Right lobe of liver (tissue), 6 donors: Measurements from ENCODE around the gene INHBE. TPM values are rescaled to one million over a fixed set of nuclear protein-coding genes. Genes with fewer than 3 reads are reported as not detected.
"Not testable (repeated sequence)": the region's sequence is repeated elsewhere in the genome, so short reads cannot be mapped to it uniquely, and the experiment has no call there.

Source experiments
- ATAC-seq, 4 donors: fragments of 200-7000 bp; cut with Tn5 transposase; one replicate each; pipeline ENCODE4 v1.9.1; 2020; ENCODE audit warnings: mild to moderate bottlenecking in 4 of 4, moderate library complexity in 4 of 4
- DNase-seq, 3 donors: peaks; one replicate each; pipeline ENCODE4 v3.0.0-alpha.2; 2020
- H3K27ac ChIP-seq, 3 donors: fragments of 200-600 bp; one replicate each; pipeline ENCODE4 v1.8.0; 2022
- H3K27me3 ChIP-seq, 2 donors: fragments of 200-600 bp; one replicate each; pipeline ENCODE4 v1.8.0; 2022
- H3K36me3 ChIP-seq, 4 donors: fragments of 200-600 bp; sonication (generic) in 1 of 4; one replicate each; pipeline versions ENCODE4 v1.5.1 to v1.8.0; 2017 to 2022; ENCODE audit warnings: control low read depth in 1 of 4
- H3K4me1 ChIP-seq, 4 donors: fragments of 200-600 bp; sonication (generic) in 1 of 4; one replicate each; pipeline versions ENCODE4 v1.5.1 to v1.8.0; 2017 to 2022; ENCODE audit warnings: control low read depth in 1 of 4
- H3K4me3 ChIP-seq, 3 donors: fragments of 200-600 bp; one replicate each; pipeline ENCODE4 v1.8.0; 2022
- H3K9me3 ChIP-seq, 4 donors: fragments of 200-600 bp; sonication (generic) in 1 of 4; one replicate each; pipeline versions ENCODE4 v1.5.1 to v1.8.0; 2017 to 2022; ENCODE audit warnings: control low read depth in 1 of 4
- POLR2A ChIP-seq: fragments of 450-650 bp; IDR thresholded peaks from one replicate; pipeline ENCODE4 v1.6.1; 2017; ENCODE audit warnings: antibody characterized with exemption, mild to moderate bottlenecking
- WGBS: methylation state at CpG from one replicate; pipeline ENCODE4 v1.1.6; 2018; ENCODE audit warnings: low coverage, low lambda C conversion rate; ENCODE audit not compliant: insufficient coverage; ENCODE audit errors: missing lambda C conversion rate; 5-methylcytosine and 5-hydroxymethylcytosine counted together
- intact Hi-C, 2 donors: fragments of 100-400 bp; cut with DNase I; formaldehyde crosslinking; loops; one replicate each; pipeline versions ENCODE4 v1.11.2 to v1.14.1; 2022
- total RNA-seq, 6 experiments: library from RNA; depleted of rRNA in 2 of 6; stranded (reverse); fragments of >200 nt in 2 of 6; fragmentation: NEBNext Ultra II Directional in 3 of 6; extraction: Animal tissue kit (Norgen Biotek cat#: 25700) in 3 of 6; gene quantifications; one replicate each; pipeline versions ENCODE4 v1.1.0 to v1.2.4, GENCODE V29; 2016 to 2023
- TF ChIP-seq, protein P1 (sequence below), 4 donors: fragments of 200-600 bp in 3 of 4; fragments of 450-650 bp in 1 of 4; IDR thresholded peaks; one replicate each; pipeline versions ENCODE4 v1.5.1 to v1.8.0; 2016 to 2022; ENCODE audit warnings: antibody characterized with exemption in 4 of 4, mild to moderate bottlenecking in 2 of 4
- donor health status: DM: no; HTN: yes; CAD: no.
- donor health status: DM: no; HTN: no; CAD: no.
- donor health status: DM: no; HTN: no; CAD: no.
- donor health status: DM: no; HTN: yes; CAD: no.
- donor health status: DM: no; HTN: yes; CAD: no.

Gene INHBE
- total RNA-seq, 6 experiments from 2014 or later: 17.4 to 302 (median 150) TPM

- no peaks in the 10 kb centered on the region for H3K36me3 ChIP-seq
- DNase-seq: no peak
- peak overlapping the region; percentile 69 to 88 (median 86) for H3K27ac ChIP-seq
- ATAC-seq: no peak
- no peaks in the 10 kb centered on the region for H3K9me3 ChIP-seq
- WGBS: 22% methylated on average over 1 of the region's 1 CpG
- peaks cover 0 to 61% (median 5%) of the 10 kb centered on the region in 4 donors for H3K4me1 ChIP-seq
- TF ChIP-seq, protein P1, sequence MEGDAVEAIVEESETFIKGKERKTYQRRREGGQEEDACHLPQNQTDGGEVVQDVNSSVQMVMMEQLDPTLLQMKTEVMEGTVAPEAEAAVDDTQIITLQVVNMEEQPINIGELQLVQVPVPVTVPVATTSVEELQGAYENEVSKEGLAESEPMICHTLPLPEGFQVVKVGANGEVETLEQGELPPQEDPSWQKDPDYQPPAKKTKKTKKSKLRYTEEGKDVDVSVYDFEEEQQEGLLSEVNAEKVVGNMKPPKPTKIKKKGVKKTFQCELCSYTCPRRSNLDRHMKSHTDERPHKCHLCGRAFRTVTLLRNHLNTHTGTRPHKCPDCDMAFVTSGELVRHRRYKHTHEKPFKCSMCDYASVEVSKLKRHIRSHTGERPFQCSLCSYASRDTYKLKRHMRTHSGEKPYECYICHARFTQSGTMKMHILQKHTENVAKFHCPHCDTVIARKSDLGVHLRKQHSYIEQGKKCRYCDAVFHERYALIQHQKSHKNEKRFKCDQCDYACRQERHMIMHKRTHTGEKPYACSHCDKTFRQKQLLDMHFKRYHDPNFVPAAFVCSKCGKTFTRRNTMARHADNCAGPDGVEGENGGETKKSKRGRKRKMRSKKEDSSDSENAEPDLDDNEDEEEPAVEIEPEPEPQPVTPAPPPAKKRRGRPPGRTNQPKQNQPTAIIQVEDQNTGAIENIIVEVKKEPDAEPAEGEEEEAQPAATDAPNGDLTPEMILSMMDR (IDR thresholded peaks at IDR 0.05): no peak
- no peaks in the 10 kb centered on the region for H3K27me3 ChIP-seq
- H3K4me3 ChIP-seq: peak overlapping the region in 2 of 3 donors; percentile 45 to 74
- intact Hi-C loops: no loop called here
These were observed 16.7 kb upstream of the INHBE start for GRCh38 chr12:57438400-57438799.

DNA sequence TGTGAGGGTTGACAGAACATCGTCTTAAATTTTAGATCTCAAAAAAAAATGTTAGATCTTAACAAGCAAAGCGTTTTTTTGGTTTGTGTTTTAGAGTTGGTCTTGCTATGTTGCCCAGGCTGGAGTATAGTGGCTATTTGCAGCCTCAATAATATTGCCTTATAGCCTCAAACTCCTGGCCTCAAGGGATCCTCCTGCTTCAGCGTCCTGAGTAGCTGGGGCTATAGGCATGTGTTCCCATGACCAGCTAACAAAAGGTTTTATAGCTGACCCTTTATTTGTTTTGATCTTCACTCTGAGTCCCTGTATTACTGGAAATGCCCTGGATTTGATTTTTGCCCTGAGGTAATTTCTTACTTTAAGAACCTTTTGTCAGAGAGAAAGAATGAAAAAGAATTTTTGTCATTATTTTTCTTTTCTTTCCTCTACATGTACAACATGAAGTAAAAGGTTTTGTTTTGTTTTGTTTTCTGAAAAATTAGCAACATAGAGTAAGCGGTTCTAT is 15.3 kb upstream of the INHBE start:
- H3K4me3 ChIP-seq: peak overlapping the region in 1 of 3 donors; percentile 74
- intact Hi-C loops: no loop called here
- H3K27me3 ChIP-seq: no peaks in the 10 kb centered on the region
- no peak for DNase-seq
- H3K9me3 ChIP-seq: no peaks in the 10 kb centered on the region
- H3K27ac ChIP-seq: peak overlapping the region; percentile 5 to 86 (median 31)
- H3K4me1 ChIP-seq: peaks cover 0 to 50% (median 6%) of the 10 kb centered on the region in 4 donors
- peak in 1 of 4 donors; percentile 5 for ATAC-seq
- WGBS: 30% methylated on average over 4 of the region's 4 CpGs
- no peak for TF ChIP-seq POLR2A
- no peaks in the 10 kb centered on the region for H3K36me3 ChIP-seq

GRCh38 chr12:57441393-57441792 is 13.7 kb upstream of the INHBE start:
- 100% methylated on average over 1 of the region's 2 CpGs for WGBS
- H3K4me3 ChIP-seq, H3K27me3 ChIP-seq, DNase-seq, H3K36me3 ChIP-seq, H3K9me3 ChIP-seq, ATAC-seq, H3K27ac ChIP-seq, intact Hi-C loops: not testable (repeated sequence)
- H3K4me1 ChIP-seq: peaks cover 0 to 35% (median 6%) of the 10 kb centered on the region in 4 donors

DNA sequence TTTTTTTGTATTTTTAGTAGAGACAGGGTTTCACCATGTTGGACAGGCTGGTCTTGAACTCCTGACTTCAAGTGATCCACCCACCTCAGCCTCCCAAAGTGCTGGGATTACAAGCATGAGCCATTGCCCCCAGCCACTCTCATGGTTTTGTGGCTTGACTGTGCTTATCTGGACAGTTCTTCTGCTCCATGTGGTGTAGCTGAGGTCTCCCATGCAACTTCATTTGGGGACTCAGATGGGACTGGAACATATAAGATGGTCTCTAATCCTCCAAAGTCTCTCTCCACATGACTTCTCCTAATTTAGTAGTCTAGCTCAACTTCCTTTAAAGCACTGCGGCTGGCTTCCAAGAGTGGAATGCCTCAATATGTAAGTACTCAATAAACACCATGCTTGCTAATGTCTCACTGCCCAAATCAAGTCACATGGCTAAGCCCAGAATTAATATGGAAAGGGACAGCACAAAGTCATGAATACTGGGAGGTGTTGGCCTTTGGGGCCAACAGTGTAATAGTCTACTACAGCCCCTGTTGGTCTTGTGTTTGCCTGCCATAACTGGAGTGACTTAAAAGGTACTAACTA is 13.2 kb upstream of the INHBE start:
- TF ChIP-seq, protein P1 (IDR thresholded peaks at IDR 0.05): no peak
- TF ChIP-seq POLR2A: no peak
- Histone ChIP-seq H3K36me3 (no peaks in the 10 kb centered on the region), H3K4me1 (peaks cover 0 to 29% (median 6%) of the 10 kb centered on the region in 4 donors), H3K27me3 (no peaks in the 10 kb centered on the region), H3K27ac (no peak overlapping the region), H3K4me3 (no peak overlapping the region), H3K9me3 (no peaks in the 10 kb centered on the region)
- intact Hi-C loops: no loop called here
- ATAC-seq (no peak), DNase-seq (no peak)
- WGBS: 100% methylated on average over 1 of the region's 1 CpG

DNA sequence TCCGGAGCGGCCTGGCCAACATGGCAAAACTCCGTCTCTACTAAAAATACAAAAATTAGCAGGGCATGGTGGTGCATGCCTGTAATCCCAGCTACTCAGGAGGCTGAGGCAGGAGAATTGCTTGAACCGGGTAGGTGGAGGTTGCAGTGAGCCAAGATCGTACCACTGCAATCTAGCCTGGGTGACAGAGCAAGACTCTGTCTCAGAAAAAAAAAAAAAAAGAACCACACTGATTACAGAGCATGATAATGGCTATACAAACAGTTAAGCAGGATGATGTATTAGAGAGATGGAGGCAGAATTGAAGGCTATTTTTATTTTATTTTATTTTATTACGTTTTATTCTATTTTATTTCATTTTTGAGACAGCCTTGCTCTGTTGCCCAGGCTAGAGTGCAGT is 10.8 kb upstream of the INHBE start:
- H3K27ac ChIP-seq, H3K9me3 ChIP-seq, DNase-seq, intact Hi-C loops, H3K27me3 ChIP-seq, H3K4me3 ChIP-seq, ATAC-seq, H3K36me3 ChIP-seq: not testable (repeated sequence)
- H3K4me1 ChIP-seq: peaks cover 0 to 14% (median 2%) of the 10 kb centered on the region in 4 donors
- WGBS: 24% methylated on average over 3 of the region's 6 CpGs

DNA sequence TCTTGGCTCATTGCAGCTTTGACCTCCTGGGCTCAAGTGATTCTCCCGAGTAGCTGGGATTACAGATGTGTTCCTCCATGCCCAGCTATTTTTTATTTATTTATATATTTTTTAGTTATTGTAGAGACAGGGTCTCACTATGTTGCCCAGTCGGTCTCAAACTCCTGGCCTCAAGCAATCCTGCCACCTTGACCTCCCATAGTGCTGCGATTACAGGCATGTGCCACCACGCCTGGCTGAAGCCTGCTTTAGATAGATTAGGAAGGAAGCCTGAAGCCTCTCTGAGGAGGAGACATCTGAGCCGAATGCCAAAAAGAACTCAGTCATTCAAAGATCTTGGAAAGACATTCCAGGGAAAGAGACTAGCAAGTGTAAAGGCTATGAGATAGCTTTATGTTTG is 10.4 kb upstream of the INHBE start:
- intact Hi-C loops: no loop called here
- Histone ChIP-seq H3K4me1 (peaks cover 0 to 13% (median 4%) of the 10 kb centered on the region in 4 donors), H3K27ac (no peak overlapping the region), H3K27me3 (no peaks in the 10 kb centered on the region), H3K9me3 (no peaks in the 10 kb centered on the region), H3K4me3 (no peak overlapping the region), H3K36me3 (no peaks in the 10 kb centered on the region)
- 56% methylated on average over 5 of the region's 5 CpGs for WGBS
- TF ChIP-seq, protein P1 (IDR thresholded peaks at IDR 0.05): no peak
- TF ChIP-seq POLR2A: no peak
- ATAC-seq (no peak), DNase-seq (no peak)
